NCI-H1436 treated with DMSO at 0.1 percent for 48 hours (cell line): ENCODE results near the gene GAB4.
A peak's percentile ranks its signal among the peaks of the same experiment; 100 is the strongest.
"Not testable (repeated sequence)": the region's sequence is repeated elsewhere in the genome, so short reads cannot be mapped to it uniquely, and the experiment has no call there.

Experiments used
- DNase-seq: peaks from one replicate; lab custom pipeline; 2025; lab: John Stamatoyannopoulos, UW

GAB4 gene

DNA sequence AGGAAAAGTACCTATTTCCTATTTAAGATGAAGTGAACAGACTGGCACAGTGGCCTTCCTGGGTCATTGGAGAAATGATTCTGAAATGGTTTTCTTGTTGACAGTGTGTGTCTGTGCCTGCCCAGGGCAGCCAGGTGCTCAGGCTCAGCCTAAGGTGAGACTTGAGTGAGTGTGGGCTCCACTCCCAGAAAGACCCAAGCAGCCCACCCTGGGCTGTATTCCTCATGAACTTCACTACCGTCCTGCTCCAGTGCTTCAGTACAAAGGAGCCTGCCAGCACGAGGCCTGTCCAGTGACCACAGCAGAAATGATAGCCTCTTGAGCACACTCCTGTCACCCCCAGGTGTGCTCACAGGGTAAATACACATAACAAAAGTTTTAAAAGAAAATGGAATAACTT is 49.5 kb downstream of the GAB4 start:
- no peak for DNase-seq

- DNase-seq, result no peak
These were observed 50.2 kb downstream of the GAB4 start for GRCh38 chr22:16957781-16958180.

DNA sequence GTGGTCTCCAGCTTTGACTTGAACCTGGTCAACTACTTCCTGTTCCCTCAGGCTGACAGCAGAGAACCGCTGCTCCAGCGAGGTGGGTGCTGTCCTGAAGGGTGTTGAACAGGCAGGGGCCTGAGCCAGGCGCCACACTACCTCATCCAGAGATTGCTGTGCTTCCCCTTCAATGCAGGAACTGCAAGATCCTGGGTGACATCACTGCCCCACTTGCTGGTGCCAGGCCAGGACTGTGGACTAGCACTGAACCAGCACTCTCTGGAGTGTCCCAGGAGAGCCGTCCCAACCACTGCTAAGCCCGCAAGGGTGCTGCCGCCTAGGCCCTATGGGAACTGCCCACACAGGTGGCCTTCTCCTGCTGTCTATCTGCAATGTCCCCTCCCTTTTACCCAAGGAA is 51.7 kb downstream of the GAB4 start:
- no peak for DNase-seq

DNA sequence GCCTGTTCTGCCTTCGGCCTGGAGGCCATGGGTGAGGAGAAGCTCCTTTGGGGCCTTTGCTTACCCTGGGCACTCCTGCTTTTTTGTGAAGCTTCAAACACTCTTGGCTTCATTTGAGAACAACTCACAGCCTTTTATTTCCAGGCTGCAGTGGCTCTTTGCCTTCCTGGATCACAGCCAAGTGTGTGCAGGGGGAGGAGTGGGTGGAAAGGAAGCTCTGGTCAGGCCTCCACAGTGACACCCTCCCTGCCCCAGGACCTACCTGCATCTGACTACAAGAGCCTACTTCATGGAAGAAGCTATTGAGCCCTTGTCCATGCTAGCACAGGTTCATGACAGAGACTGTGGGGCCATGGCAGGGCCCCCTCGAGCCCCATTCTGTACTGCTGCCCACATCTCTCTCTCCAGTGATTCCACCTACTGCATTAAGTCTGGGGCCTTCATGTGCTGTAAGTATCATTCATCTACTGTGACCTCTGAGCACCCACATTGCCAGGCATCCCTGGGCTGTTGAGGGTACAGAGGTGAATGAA is 52.3 kb downstream of the GAB4 start:
- no peak for DNase-seq

GRCh38 chr22:16955081-16955480 is 52.9 kb downstream of the GAB4 start:
- DNase-seq, result no peak

- DNase-seq, result no peak
These were observed 54.0 kb downstream of the GAB4 start for GRCh38 chr22:16954060-16954403.

GRCh38 chr22:16953206-16954059 is 54.6 kb downstream of the GAB4 start:
- DNase-seq, result no peak

GRCh38 chr22:16949561-16949960 is 58.5 kb downstream of the GAB4 start:
- DNase-seq, result no peak

- DNase-seq, result no peak
These were observed 70.2 kb downstream of the GAB4 start for GRCh38 chr22:16937811-16938210.

DNA sequence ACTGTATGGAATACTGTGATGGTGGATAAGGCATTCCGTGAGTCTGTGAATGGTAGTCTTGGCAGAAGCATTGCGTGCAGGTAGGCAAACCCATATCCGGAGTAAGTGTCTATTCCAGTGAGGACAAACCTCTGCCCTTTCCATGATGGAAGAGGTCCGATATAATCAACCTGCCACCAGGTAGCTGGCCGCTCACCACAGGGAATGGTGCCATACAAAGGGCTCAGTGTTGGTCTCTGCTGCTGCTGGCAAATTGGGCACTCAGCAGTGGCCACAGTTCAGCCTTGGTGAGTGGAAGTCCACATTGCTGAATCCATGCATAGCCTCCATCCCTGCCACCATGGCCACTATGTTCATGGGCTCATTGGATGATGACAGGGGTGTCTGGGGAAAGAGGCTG is 70.8 kb downstream of the GAB4 start:
- DNase-seq, result not testable (repeated sequence)

DNA sequence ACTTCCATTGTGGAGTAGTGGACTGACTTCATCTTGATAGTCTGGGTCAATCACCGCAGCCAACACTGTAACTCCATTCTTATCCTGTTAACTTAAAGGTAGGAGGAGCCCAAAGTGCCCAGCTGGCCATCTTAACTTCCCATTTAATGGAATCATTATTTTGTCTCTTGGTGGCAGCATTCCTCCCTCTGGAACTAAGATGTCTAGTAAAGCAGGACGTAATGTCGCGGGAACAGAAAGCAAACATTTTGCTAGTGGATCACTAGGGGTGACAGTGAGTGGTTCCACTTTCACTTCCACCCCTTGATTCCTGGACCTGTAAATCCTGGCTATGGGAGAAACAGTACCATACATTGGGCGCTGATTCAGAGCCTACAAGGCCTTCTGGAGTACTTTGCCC is 71.4 kb downstream of the GAB4 start:
- no peak for DNase-seq

DNA sequence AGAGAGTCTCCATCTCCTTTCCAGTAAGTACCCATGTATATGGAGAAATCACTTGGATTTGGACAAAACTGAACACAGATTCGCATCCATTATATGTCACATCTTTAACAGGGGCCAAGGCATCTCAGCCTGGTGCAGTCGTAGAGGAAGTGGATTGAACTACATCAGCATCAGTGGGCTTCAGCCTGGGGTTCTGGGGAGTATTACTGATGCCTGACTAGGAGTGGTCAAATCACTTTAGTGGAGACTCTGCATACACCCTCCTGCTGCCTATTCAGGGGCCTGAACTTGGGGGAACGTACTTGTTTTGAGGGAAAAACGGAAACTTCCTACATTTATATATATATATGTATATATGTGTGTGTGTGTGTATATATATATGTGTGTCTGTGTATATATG is 72.8 kb downstream of the GAB4 start:
- no peak for DNase-seq

DNA sequence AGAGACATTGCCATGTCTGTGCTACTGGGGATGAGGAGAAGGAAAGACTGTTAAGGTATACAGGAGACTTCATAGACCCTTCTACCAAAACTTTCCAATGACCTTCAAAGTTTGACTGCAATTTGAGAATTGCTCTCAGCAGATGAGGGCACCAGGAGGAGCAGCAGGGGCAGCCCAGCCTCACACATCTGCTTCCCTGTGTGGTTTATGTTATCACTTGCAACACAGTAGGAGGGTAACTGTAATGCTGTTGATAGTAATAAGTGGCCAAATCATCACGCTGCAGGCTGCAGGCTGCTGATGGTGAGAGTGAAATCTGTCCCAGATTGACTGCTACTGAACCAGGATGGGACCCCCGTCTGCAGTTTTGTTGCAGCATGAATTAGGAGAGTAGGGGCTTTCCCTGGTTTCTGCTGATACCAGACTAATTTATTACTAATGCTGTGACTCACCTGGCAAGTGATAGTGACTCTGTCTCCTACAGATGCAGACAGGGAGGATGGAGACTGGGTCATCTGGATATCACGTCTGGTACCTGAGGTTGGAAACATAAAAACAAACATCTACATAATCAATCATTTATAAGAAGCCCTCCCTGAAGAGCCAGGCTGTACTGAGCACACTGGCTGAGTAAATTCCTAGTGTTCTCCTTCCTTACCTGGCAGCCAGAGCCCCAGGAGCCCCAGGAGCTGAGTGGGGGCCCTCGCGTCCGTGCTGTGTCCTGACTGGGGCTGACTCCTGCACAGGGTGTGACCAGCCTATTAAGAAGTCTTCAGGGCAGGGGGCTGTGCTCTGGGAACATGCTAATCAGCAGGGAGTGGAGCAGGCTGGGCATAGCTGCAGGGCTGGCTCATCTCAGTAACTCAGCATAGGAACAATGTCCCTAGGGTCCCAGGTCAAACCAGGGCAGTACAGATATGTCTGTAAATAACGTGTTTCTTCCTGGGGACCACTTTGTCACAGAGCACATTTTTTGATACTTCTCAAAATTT is 74.4 kb downstream of the GAB4 start:
- no peak for DNase-seq

DNA sequence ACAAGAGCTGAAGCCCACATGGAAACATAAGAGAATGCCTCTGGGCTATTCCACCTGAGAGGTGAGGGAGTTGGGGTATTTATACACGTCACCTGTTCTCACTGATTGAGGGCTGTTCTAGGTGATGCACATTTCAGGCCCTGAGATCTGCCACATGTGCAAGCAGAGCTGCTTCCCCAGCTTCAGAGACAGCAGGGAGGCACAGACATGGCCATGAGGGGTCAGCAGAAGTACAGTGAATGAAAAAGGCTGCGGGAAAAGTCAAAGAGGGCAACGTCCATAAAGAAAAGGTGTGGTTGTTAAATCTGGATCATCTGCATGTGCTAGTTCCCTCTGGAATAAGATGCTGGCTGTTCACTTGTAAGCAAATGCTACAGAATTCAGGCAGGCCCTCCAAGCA is 75.4 kb downstream of the GAB4 start:
- DNase-seq, result no peak

- no peak for DNase-seq
These were observed 82.5 kb downstream of the GAB4 start for GRCh38 chr22:16925407-16925966.

- DNase-seq, result no peak
These were observed 85.3 kb downstream of the GAB4 start for GRCh38 chr22:16922706-16923105.

DNA sequence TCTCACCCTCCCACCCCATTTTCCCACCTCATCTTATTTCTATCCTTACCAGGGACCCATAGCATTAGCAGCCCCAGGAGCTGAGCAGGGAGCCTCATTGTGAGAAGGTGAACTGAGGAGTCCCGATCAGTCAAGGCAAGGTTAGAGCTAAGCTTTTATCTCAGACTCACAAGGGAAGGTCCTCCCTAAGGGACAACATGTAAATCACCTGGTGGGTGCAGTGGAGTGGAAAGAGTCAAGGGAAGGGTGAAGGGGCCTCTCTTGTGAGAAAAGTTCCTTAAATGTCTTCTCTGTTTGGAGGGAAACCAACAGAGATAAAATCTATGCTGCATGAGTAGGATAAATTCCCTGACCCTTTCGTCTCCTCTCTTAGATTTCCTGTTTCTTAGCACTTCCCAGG is 85.9 kb downstream of the GAB4 start:
- DNase-seq, result no peak

DNA sequence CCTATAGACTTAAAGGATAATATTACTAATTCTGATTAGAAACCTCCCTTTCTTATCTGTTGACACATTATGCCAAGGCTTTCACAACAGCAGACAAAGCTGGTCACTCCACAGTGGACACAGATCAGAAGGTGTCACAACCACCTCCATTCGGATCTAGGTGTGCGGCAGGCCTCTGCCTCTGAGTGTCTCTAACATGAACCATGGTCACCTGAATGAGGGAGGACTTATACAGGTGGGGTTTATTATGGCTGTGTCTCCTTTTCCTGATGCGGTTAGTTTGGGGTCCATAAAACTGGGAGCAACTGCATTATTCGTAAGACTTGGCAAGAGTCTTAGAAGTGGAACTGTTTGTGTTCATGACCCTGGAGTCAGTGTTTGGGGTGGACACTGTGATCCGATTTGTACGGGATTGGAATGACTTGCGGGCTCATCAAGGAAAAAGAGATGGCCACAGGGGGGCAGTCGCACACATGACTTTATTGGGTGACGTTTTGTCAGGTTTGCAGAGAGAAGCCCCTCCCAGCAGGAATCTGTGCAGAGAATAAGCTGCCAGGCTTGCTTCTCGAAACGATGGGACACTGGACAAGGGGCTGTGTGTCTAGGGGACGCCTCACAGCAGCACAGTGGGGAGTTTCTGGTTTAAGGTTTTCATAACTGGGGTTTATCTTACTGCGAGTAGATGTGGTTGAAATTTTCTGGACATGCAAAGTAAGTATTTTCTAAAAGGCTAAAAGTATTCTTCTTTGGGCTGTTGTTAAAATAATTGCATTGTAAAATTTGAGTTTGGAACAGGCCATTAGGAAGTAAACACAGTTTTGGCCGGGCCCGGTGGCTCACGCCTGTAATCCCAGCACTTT is 90.6 kb downstream of the GAB4 start:
- DNase-seq, result peak; percentile 10

DNA sequence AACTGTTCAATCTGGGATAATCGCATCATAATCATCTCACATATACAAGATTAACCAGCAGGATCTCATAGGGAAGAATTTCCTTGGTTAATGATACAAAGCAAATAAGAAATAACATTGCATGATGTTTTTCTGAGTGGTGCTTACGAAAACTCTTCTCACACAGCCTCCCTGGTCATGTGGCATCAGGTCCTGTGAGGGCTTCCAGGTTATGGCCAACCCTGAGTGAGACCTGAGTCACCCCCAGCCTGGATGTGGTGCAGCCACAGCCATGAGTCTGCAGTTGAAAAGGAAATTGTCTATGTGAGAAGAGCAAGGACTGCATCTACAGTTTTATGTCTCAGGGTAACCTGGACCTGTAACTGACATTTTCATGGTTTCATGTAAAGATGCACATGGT is 92.3 kb downstream of the GAB4 start:
- no peak for DNase-seq

DNA sequence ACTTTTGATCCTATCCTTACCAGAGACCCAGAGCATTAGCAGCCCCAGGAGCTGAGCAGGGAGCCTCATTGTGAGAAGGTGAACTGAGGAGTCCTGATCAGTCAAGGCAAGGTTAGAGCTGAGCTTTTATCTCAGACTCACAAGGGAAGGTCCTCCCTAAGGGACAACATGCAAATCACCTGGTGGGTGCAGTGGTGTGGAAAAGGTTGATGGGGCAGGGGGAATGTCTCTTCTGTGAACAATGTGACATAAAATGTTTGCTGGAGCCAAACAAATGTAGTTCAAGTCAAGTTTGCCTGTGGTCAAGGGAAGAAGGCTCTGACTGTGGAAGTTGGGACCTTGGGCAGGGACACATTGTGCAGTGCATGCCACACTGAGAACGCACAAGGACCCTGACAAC is 93.1 kb downstream of the GAB4 start:
- DNase-seq, result not testable (repeated sequence)

DNA sequence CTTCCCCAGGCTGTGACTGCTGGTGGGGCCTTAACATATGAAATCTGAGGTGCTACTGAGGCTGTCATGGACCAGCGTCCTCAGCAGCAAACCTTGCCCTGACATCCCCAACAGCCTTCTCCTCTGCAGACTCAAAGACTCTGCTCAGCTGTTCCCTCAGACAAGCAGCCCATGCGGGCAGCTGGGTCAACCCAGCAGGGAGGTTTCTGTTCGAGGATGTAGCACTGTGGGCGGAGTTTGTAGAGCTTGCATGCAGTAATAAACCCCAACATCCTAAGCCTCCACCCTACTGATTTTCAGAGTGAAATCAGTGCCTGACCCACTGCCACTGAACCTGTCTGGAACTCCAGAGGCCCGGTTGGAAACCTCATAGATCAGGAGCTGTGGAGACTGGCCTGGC is 94.0 kb downstream of the GAB4 start:
- DNase-seq, result no peak

DNA sequence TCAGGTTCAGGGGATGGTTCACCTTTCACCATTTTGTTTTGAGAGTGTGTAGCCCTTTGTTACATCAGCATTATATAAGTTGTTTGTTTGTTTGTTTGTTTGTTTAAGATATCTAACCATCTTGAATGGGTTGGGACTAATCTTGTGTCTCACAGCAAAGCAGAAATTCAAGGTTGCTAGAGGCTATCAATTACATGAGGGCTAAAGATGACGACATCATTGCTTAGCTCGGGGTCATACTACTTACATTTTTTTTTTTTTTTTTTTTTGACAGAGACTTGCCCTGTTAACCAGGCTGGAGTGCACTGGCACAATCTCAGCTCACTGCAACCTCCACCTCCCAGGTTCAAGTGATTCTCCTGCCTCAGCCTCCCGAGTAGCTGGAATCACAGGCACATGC is 95.7 kb downstream of the GAB4 start:
- DNase-seq, result no peak
